GM13976 (cell line): ENCODE data around the gene ABCC11.
"Not testable (repeated sequence)": the region's sequence is repeated elsewhere in the genome, so short reads cannot be mapped to it uniquely, and the experiment has no call there.

Source experiments
- DNase-seq: peaks from one replicate; pipeline ENCODE4 v3.0.0; 2012; ENCODE audit warnings: low spot score
- in situ Hi-C: fragments of 300-500 bp; cut with MboI; formaldehyde crosslinking; loops from one replicate; pipeline ENCODE4 v1.12.0; 2022; ENCODE audit warnings: low sequenced_read_pairs, mixed read lengths, inconsistent platforms; ENCODE audit not compliant: unreplicated experiment
- TF ChIP-seq, protein P1 (sequence below): IDR thresholded peaks from 2 replicates; pipeline ENCODE4 v1.5.1; 2012; ENCODE audit warnings: borderline replicate concordance, mild to moderate bottlenecking; ENCODE audit not compliant: insufficient read depth; ENCODE audit errors: extremely low read depth, missing control alignments, control extremely low read depth

ABCC11 gene

GRCh38 chr16:48244080-48244862 lies 3.1 kb downstream of the ABCC11 start, which contains the start of gene LONP2:
TSS of gene LONP2 (plus strand) at chr16:48244300. CDS start at chr16:48244389, 89 bp downstream.
- DNase-seq: peak; percentile 92
- TF ChIP-seq, protein P1, sequence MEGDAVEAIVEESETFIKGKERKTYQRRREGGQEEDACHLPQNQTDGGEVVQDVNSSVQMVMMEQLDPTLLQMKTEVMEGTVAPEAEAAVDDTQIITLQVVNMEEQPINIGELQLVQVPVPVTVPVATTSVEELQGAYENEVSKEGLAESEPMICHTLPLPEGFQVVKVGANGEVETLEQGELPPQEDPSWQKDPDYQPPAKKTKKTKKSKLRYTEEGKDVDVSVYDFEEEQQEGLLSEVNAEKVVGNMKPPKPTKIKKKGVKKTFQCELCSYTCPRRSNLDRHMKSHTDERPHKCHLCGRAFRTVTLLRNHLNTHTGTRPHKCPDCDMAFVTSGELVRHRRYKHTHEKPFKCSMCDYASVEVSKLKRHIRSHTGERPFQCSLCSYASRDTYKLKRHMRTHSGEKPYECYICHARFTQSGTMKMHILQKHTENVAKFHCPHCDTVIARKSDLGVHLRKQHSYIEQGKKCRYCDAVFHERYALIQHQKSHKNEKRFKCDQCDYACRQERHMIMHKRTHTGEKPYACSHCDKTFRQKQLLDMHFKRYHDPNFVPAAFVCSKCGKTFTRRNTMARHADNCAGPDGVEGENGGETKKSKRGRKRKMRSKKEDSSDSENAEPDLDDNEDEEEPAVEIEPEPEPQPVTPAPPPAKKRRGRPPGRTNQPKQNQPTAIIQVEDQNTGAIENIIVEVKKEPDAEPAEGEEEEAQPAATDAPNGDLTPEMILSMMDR: no peak
- in situ Hi-C loops: loop anchor here (25.0 kb wide), 1 partner anchor 293 kb away; no protein-coding TSS in a partner anchor

DNA sequence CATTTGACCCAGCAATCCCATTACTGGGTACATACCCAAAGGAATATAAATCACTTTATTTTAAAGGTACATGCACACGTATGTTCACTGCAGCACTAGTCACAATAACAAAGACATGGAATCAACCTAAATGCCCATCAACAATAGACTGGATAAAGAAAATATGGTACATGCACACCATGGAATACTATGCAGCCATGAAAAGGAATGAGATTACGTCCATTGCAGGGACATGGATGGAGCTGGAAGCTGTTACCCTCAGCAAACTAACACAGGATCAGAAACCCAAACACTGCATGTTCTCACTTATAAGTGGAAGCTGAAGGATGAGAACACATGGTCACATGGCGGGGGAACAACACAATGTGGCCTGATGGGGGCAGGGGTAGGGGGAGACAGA lies 7.2 kb downstream of the ABCC11 start:
- in situ Hi-C loops: loop anchor here (25.0 kb wide), 1 partner anchor 297 kb away; no protein-coding TSS in a partner anchor
- DNase-seq: not testable (repeated sequence)

- in situ Hi-C loops: loop anchor here (10.0 to 25.0 kb wide), 2 partner anchors 301 to 389 kb away; no protein-coding TSS in a partner anchor
- TF ChIP-seq, protein P1: no peak
- no peak for DNase-seq
Observed at GRCh38 chr16:48236286-48236685, 11.1 kb downstream of the ABCC11 start.

DNA sequence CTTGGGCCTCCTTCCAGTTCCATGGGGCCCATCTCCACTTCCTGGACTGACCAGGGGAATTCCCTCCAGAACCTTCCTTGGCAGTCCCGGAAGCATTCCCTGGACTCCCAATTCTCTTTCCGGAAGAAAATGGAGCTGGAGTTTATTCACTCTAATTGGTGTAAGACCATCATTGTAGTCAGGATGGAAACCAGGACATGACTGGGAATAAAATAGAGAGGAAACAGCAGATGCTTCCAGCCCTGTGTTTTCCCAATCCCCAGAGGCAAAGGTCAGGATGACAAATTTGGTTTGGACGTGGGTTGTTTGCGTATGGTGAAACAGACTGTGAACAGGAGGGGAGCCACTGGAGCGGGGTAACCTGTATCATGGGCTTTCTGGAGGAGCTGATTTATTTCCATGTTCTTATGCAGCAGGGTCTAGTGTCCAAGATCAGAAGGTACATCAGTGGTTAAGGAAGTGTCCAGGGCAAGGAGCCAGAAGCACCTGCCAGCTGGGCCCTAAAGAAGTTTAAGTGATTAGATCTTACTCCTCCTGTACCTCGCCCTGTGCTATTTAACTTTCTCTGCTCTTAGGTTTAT lies 11.7 kb downstream of the ABCC11 start:
- in situ Hi-C loops: loop anchor here (10.0 to 25.0 kb wide), 2 partner anchors 302 to 389 kb away; no protein-coding TSS in a partner anchor
- DNase-seq: no peak
- TF ChIP-seq, protein P1: no peak

DNA sequence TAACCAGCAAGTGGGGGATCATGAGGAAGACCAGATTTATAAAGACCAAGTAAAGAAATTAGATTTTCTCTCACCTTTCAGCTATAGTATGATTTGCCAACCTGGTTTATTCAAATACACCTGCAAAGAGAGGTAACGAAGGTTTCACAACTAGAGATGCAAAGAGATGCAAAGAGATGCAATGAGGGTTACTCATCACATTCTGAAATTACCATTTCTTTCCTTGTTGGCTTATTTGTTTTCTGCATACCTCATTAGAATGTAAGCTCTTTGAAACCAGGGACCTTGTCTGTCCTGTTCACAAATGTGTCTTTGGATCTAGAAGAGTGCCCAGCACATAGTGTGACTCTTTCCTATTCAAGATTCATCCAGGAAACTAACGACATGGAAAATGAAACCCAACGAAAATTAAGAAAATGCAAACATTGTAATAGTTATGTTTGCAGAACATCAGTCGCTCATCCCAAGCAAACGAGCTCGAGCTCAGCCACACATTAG lies 12.2 kb downstream of the ABCC11 start:
- in situ Hi-C loops: loop anchor here (10.0 to 25.0 kb wide), 2 partner anchors 302 to 390 kb away; no protein-coding TSS in a partner anchor
- no peak for DNase-seq
- TF ChIP-seq, protein P1: no peak

- in situ Hi-C loops: loop anchor here (10.0 to 25.0 kb wide), 2 partner anchors 303 to 390 kb away; no protein-coding TSS in a partner anchor
- DNase-seq: no peak
Observed at GRCh38 chr16:48234630-48235029, 12.7 kb downstream of the ABCC11 start.

More at GRCh38 chr16:48234630-48235029, 12.7 kb downstream of the ABCC11 start:
- TF ChIP-seq, protein P1: no peak
